GM12873 (cell line): ENCODE results near the gene THSD4.

Source experiments
- CTCF ChIP-seq: IDR thresholded peaks from 2 replicates; pipeline ENCODE4 v1.5.1; 2012; ENCODE audit warnings: low read depth, mild to moderate bottlenecking, moderate library complexity, low read length, control low read depth; ENCODE audit not compliant: insufficient read depth; ENCODE audit errors: missing control alignments

THSD4 gene

GRCh38 chr15:71357967-71358366 lies 242.7 kb downstream of the THSD4 start:
- no peak for TF ChIP-seq CTCF

- TF ChIP-seq CTCF, result no peak
Observed at GRCh38 chr15:71359246-71359645, 244.0 kb downstream of the THSD4 start.

GRCh38 chr15:71362556-71362955 lies 247.3 kb downstream of the THSD4 start:
- TF ChIP-seq CTCF, result no peak

- TF ChIP-seq CTCF, result no peak
Observed at GRCh38 chr15:71362987-71363968, 248.0 kb downstream of the THSD4 start.

- no peak for TF ChIP-seq CTCF
Observed at GRCh38 chr15:71364117-71364584, 248.9 kb downstream of the THSD4 start.

- TF ChIP-seq CTCF, result no peak
Observed at GRCh38 chr15:71366522-71366921, 251.3 kb downstream of the THSD4 start.

GRCh38 chr15:71366926-71367325 lies 251.7 kb downstream of the THSD4 start:
- TF ChIP-seq CTCF, result no peak
